GM21381 (cell line): ENCODE data around the gene KRTAP9-9.
"Not testable (repeated sequence)": the region's sequence is repeated elsewhere in the genome, so short reads cannot be mapped to it uniquely, and the experiment has no call there.

Source experiments
- ATAC-seq: cut with Tn5 transposase; IDR thresholded peaks from one replicate; pipeline ENCODE4 v1.9.1; 2021; ENCODE audit warnings: mild to moderate bottlenecking, moderate library complexity; ENCODE audit not compliant: unreplicated experiment

KRTAP9-9 gene

DNA sequence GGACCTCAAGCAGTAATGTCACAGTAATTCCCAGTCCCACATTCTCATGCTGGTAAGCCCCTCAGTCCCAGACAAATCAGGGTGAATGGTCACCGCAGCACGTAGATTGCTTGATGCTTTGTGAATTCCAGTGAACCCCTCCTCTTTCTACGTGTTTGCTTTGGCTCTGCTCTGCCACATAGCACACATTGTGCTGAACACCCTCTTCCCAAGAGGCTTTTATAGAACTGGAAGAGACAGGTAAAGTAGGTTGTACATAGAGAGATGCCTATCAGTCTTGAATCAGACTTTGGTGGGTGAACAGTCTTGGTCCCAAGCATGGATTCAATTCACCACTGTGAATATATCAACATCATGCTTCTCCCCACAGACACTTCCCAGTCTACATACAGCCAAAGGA, 9.4 kb downstream of the KRTAP9-9 start:
- ATAC-seq: no peak

DNA sequence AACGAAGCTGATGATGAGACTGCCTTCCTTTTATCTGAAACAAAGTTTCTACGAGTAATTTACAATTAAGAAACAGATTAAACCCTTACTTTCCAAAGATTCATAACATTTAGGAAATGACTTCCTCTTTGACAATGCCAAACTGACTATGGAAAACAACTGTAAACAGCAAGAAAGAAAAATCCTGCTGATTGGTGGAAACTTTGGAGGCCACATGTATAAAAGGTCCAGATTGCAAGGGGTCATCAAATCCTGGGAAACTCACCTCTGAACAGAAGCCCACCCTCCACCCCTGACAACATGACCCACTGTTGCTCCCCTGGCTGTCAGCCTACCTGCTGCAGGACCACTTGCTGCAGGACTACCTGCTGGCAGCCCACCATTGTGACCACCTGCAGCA, 9.9 kb downstream of the KRTAP9-9 start, which contains the start of gene KRTAP9-6:
KRTAP9-6 (plus strand) TSS at position 301 of the 400 bp plus-strand sequence; CDS start at position 301, 0 bp downstream.
- no peak for ATAC-seq

DNA sequence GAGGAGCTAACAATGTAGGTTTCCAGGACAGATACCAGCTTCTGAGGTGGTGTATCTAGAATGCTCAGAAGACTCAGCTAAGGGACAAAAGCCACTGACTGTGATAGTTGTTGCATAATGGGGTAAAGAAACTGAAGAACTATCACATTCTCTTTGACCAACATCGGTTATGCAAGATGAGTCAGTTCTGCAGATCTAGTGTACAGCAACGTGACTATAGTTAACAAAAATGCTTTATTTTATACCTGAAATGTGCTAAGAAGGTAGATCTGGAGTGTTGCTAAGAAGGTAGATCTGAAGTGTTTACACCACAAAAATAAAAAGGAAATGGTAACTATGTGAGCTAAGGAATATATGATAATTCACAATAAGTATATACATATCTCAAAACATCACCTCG, 12.5 kb downstream of the KRTAP9-9 start:
- no peak for ATAC-seq

DNA sequence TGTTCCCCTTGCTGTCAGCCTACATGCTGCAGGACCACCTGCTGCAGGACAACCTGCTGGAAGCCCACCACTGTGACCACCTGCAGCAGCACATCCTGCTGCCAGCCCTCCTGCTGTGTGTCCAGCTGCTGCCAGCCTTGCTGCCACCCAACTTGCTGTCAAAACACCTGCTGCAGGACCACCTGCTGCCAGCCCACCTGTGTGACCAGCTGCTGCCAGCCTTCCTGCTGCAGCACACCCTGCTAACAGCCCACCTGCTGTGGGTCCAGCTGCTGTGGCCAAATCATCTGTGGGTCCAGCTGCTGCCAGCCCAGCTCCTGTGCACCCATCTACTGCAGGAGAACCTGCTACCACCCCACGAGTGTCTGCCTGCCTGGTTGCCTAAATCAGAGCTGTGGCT, 16.1 kb downstream of the KRTAP9-9 start:
- ATAC-seq: not testable (repeated sequence)

DNA sequence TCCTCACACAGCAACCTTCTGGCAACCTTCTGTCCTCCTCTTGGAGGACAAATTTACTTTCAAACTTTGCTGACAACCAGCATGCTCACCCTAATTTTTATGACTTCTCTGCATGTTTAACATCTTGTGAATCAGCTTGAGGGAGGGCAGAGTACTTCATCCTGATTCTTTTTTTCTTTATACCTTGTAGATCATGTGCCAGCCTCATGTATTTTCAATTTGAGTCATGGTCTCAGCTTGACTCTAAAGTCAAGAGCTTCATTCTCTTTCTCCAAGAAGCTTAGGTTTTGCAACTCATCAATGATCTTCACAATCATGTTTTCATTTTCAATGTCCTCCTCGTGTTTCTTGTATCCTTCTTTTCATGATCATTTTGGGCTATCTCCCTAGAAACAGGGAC, 16.7 kb downstream of the KRTAP9-9 start:
- ATAC-seq: no peak

DNA sequence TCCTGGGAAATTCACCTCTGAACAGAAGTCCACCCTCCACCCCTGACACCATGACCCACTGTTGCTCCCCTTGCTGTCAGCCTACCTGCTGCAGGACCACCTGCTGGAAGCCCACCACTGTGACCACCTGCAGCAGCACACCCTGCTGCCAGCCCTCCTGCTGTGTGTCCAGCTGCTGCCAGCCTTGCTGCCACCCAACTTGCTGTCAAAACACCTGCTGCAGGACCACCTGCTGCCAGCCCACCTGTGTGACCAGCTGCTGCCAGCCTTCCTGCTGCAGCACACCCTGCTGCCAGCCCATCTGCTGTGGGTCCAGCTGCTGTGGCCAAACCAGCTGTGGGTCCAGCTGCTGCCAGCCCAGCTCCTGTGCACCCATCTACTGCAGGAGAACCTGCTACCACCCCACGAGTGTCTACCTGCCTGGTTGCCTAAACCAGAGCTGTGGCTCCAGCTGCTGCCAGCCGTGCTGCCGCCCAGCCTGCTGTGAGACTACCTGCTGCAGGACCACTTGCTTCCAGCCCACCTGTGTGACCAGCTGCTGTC, 20.5 kb downstream of the KRTAP9-9 start, which contains the start of gene KRTAP9-7:
KRTAP9-7 (plus strand) TSS at position 51 of the 543 bp plus-strand sequence; CDS start at position 51, 0 bp downstream.
- not testable (repeated sequence) for ATAC-seq

DNA sequence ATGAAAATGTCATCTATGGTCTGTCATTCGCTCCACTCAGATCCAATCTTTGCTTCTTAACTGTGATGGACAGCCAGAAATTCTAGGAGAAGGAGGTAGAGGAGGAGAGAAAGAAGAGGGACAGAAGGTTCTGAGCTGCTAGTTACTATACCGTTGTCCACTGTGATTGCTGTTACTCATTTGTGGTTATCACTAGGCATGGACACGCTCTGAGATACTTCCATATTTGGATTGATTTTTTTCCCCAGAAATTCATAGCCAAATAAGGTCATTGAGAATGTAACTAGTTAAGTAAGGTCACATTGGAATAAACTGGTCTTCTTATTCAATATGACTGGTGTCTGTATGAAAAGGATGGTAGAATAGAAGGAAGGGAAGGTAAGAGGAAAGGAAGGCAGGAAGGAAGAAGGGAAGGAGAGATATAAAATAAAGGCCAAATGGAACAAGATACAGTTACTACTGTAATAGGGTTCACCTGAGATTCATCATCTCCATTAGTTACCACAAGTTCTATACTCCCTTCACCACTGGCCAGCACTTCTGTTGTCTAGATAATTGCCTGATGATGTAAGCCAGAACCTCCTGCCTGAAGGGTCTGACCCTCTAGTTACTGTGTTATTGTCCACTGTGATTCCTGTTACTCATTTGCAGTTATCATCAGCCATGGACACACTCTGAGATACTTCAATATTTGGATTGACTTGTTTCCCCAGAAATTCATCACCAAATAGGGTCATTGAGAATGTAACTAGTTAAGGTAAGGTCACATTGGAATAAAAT, 23.2 kb downstream of the KRTAP9-9 start:
- ATAC-seq: no peak

DNA sequence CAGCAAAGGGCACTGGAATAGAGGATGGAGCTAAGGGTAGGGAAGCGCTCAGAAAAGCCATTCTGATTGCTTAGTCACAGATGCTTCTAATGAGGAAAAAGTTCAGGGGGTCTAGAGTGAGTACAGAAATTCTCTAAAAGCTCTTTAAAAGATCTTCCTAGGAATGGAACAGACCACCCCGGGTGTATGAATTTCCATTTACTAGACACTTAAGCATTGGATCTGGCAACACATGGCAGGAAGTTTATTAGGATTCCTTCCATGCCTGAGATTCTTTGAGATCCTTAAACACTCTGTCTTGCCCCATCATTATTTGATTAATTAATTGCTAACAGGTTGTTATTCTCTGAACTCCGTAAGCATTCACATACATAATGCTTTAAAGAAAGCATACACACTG, 28.9 kb downstream of the KRTAP9-9 start:
- ATAC-seq: no peak

DNA sequence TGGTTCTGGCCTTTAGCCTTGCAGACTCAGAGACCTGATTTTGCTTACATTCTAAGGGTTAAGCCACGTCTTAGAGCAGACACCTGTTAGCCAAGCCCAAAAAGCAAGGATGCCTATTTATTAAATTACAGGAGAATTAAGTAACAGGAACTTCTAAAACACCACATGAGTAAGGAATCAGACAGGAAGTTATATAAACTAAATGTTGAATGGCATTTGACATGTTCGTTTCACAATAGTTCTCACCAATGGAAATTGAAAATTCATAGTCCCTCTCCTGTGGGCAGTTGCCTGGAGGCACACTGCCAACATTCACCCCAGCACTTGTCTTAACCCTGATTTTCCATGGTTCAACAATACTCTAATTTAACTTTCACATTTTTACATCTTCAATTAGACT, 29.4 kb downstream of the KRTAP9-9 start:
- ATAC-seq: no peak

DNA sequence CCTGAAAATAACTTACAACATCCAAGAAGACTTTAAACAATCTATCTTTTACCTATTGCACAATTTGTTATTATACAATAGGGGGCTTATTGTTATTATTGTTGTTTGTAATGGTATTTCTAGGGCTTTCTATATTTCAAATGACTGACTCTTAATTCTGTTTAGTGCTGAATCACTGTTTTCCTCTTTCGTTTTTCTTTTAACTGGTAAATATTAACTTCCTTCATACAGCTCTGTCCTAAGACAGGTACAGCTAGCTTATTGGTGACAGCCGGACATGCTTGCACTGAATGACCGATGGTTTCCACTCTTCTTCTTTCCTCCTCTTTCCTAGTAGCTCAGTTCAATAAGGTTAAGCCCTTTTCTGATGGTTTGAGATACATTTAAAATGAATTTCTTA, 31.9 kb downstream of the KRTAP9-9 start:
- ATAC-seq: no peak

DNA sequence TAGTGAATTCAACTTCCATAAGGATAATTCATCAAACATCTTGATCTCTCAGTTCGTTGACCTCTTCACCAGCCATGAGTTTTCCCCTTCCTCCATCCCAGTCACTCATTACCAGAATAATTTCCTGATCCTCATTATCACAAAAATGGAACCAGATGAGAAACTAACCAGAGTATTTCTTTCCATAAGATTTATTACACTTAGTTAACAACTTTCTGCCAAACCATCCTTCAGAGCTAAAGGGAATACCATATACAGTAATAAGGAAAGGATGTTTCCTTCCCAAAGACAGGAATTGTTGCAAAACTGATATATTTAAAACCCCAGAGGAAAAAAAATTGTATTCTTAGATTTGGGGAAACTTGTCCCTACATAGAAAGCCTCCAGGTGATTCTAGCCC, 38.8 kb downstream of the KRTAP9-9 start:
- no peak for ATAC-seq

DNA sequence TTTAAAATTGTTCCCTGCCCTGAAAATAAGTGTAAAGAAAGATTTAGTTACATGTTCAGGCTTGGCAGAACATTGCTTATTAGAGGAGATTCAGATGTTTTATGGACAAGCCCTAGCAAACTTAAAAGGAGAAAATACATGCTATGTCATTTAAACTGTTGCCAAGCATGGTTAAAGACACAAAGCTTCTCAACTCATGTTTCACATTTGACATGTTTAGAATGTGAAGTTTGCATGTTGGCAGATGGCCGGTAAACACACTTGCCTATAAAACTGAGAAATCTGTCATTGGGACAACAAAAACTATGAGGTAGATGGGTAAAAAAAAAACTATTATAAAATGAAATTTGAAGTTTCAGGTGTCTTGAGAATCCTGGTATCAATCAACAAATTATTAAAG, 41.7 kb downstream of the KRTAP9-9 start:
- ATAC-seq: no peak

DNA sequence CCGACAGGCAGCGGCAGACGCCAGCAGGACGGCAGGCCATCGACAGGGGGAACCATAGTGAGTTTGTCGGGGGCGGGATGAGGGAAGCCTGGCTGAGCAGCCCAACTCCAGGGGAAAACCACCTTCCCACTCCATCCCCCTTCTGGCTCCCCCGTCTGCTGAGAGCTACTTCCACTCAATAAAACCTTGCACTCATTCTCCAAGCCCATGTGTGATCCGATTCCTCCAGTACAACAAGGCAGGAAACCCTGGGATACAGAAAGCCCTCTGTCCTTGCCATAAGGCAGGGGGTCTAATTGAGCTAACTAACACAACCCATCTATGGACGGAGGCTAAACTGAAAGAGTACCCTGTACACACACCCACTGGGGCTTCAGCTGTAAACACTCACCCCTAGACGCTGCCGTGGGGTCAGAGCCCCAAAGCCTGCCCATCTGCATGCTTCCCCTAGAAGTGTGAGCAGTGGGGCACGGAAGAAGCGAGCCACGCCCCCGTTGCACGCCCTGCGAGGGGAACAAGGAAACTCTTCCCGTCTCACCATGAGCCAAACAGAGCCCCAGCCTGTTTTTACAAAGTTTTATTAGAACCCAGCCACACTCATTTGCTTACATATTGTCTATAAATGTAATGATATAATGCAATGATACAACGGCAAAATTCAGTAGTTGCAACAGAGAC, 43.4 kb downstream of the KRTAP9-9 start:
- ATAC-seq: no peak

DNA sequence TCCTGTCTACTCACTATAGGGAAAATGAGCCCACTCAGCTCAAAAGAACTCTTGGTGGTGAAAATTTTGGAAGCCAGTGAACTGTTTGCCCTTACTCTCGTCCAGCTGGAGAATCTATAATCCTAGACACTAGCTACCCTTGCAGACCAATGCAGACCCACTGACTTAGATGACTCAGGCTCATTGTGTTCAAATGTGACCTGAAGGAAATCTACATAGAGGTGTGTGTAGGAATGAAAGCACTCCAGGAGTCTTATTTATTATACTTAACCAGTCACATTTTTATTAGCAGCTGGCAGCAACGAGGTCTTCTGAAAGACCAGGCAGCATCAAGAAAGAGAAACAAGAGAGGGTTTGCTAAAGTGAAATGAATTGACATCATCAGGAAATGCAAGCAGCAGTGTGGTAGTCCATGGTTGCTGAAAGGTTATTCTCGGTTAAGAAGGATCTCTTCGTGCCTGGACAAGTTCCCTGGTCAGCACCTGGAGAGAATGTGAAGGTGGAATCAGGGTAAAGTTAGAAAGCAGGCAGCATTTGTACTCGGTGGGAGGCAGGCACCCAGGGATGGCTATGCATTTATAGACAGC, 46.1 kb downstream of the KRTAP9-9 start:
- ATAC-seq: no peak

DNA sequence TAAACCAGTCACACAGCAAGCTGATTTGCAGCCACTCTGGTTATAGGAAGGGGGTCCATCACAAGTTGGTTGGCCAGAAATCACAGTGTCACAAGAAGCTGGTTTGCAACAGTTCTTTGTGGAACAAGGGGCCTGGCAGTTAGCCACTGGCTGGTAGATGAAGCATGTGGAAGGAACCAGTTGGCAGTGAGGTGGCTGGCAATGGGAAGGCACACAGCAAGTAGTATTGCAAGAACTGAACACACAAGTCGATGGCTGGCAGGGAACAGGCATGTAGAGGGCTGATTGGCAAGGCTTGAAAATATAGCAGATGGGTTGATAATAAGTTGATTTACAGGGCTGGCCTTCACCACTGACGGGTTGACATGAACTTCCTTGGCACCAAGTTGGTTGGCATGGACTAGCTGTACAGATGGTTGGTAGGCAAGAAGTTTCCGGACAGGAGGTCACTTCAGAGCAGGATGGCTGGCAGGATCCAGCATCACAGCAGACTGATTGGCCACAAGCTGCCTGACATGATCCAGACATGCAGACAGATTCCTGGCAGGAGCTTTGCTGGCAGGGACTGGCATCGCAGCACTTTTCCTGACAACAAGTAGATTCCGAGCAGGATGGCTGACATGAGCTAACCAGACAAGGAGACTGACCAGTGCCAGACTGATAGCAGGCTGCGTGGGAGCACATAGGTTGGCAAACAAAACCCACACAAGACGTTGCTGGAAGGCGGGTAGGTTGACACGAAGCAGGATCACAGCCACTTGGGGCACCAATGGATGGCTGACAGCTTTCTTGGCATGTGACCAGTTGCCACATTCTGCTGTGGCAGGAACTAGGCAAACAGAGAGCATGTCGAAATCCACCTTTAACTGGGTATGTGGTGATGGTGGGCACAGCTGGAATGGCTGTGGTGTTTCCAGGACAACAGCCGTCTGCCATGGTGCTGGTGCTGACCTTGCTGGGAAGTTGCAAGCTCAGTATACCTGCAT, 47.0 kb downstream of the KRTAP9-9 start, which contains the start of gene KRTAP29-1:
KRTAP29-1 (minus strand) TSS at position 936 of the 986 bp plus-strand sequence; CDS start at position 936, 0 bp downstream.
- no peak for ATAC-seq

DNA sequence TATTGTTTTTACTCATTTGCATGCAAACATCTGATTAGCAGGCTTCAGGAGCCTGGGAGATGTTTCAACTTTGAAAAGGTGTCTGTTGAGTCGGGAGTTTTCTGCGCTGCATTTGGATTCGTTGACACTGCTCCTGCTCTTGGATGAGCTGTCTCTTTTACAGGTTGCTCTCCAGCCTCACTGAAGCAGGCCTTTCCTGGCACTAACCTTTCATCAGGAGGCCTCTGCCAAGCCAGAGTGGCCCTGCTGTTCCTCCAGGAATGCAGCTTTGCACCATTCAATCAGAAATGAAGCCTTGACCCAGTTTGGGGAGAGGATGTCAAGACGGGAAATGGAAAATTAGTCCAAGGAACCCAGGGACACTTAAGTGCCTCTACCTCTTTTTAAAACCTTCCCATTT, 47.8 kb downstream of the KRTAP9-9 start:
- ATAC-seq: no peak

DNA sequence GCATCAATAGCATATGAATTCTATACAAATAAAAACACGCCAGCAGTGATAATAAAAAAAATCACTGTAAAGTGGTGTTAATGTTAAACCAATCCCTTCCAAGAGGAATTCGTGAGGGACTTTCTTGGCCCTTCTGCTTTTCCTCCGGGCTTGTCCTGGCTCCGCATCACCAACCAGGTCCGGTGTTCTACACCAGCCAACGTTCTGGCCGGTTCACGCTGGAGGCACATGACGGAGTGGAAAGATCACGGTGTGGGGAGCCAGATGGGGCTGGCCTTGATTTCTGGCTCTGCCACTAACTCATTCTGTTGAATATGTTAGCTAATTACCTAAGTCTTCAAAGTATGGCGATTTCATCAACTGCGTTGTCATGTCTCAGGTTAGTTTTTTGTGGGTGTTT, 48.9 kb downstream of the KRTAP9-9 start:
- ATAC-seq: no peak
